Activated gamma-delta T cell (primary cell): ENCODE data around the gene CYP1B1.
"Not testable (repeated sequence)": the region's sequence is repeated elsewhere in the genome, so short reads cannot be mapped to it uniquely, and the experiment has no call there.

Experiments
- DNase-seq: peaks from one replicate; lab custom pipeline; 2025; lab: John Stamatoyannopoulos, UW

Gene CYP1B1

GRCh38 chr2:38037757-38038621 is 38.0 kb downstream of the CYP1B1 start:
- DNase-seq, result no peak

DNA sequence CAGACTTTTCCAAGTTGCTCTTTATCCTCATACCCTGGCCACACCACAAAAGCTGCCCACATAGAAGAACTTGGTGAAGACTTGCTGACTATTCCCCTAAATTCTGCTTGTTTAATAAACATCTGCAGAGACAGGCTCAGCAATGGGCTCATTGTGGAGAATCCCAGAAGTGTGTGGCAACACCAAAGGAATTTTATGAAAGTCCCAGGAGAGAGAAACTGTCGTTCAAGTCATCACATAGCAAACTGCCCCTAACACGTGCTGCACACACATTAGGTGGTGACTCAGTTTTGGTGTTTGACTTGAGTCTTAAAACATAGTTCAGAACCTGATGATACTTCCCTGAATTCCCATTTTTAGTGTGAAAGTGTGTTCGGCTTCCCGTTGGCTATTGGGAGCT is 38.6 kb downstream of the CYP1B1 start:
- no peak for DNase-seq

DNA sequence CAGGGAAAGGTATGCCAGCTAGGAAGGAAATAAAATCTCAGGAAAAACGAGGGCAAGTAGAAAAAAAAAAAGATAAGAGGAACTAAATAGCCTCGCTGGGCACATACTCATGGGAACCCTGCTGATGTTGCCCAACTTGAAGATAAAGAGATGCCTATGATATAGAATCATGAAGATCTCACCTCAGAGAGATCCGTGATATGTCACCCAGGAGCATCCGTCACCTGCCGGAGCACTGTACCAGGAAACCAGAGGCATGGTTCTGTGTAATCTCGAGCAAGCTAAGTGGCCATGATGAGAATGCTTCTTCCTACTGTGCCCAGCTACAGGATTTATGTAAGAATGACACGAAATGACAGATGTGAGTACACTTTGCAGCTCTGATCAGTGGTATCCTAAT is 40.0 kb downstream of the CYP1B1 start:
- DNase-seq, result no peak

DNA sequence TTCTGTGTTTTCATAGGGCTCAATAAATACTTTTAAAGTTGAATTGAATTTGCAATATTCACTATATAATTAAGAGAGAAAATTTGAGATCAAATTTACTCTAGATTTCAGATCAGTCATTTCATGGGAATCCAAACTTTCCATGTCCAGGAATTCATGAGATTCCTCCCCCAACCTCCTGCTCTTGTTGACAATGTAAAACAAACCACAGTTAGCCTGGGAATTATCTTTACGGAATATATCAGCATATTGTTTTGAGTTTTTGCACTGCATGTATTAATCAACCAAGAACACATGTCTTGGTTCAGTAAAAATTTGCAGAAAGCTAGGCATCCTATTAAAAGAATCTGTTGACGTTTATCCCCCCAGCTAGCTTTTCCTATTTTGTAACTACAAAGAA is 42.3 kb downstream of the CYP1B1 start:
- DNase-seq, result no peak

- no peak for DNase-seq
These were observed 43.0 kb downstream of the CYP1B1 start for GRCh38 chr2:38032946-38033345.

- DNase-seq, result no peak
These were observed 45.2 kb downstream of the CYP1B1 start for GRCh38 chr2:38030635-38031355.

DNA sequence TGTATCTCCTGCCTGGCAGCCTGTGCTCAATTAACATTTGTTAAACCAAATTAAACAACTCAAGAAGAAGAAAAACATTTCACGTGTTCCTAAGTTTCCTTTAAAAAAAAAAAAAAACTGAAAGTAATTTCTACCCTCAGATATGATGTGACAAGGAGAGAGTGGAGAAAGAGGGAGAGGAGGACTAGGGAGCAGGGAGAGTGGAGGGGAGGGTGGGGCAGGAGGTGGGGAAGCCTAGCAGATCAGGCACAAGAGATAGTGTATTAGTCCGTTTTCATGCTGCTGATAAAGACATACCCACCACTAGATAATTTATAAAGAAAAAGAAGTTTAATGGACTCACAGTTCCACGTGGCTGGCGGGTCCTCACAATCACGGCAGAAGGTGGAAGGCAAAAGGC is 46.4 kb downstream of the CYP1B1 start:
- no peak for DNase-seq

- DNase-seq, result no peak
These were observed 47.1 kb downstream of the CYP1B1 start for GRCh38 chr2:38028829-38029228.

DNA sequence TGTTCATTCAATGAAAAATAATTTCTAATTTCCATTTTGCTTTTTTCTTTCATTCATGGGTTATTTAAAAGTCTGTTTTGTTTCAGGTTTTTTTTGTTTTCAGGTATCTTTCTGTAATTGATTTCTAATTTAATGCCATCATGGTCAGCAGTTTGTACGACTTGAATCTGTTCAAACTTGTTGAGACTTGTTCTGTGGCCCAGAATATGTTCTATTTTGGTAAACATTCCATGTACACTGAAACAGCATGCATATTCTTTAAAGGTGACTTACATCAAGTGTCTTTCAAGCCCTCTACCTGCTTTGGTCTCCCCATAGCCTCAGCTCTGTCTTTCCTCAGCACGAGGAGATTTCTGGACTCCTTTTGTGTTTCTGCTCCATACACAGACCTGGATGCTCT is 49.1 kb downstream of the CYP1B1 start:
- DNase-seq, result no peak

GRCh38 chr2:38021589-38021988 is 54.4 kb downstream of the CYP1B1 start:
- DNase-seq, result no peak

DNA sequence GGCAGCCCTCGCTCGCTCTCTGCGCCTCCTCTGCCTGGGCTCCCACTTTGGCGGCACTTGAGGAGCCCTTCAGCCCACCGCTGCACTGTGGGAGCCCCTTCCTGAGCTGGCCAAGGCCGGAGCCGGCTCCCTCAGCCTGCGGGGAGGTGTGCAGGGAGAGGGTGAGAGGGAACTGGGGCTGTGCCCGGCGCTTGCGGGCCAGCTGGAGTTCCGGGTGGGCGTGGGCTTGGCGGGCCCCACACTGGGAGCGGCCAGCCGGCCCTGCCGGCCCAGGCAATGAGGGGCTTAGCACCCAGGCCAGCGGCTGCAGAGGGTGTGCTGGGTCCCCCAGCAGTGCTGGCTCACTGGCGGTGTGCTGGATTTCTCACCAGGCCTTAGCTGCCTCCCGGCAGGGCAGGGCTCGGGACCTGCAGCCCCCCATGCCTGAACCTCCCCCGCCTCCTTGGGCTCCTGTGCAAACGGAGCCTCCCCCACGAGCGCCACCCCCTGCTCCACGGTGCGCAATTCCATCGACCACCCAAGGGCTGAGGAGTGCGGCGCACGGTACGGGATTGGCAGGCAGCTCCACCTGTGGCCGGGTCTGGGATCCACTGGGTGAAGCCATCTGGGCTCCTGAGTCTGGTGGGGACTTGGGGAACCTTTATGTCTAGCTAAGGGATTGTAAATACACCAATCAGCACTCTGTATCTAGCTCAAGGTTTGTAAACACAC is 55.4 kb downstream of the CYP1B1 start:
- not testable (repeated sequence) for DNase-seq

DNA sequence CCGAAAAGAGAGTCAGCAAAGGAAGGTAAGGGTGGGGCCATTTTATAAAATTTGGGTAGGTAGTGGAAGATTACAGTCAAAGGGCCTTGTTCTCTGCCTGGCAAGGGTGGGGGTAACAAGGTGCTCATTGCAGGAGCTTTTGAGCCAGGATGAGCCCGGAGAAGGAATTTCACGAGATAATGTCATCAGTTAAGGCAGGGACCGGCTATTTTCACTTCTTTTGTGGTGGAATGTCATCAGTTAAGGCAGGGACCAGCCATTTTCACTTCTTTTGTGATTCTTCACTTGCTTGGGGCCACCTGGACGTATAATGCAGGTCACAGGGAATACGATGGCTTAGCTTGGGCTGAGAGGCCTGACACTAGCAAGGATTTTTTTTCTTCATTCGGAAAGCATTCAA is 58.1 kb downstream of the CYP1B1 start:
- no peak for DNase-seq
